ENCODE results near the gene HOXC5. TPM values are rescaled to one million over a fixed set of nuclear protein-coding genes. Genes with fewer than 3 reads are reported as not detected.
"Not testable (repeated sequence)": the region's sequence is repeated elsewhere in the genome, so short reads cannot be mapped to it uniquely, and the experiment has no call there.

The HOXC5 gene
- total RNA-seq, 1 donor from 2014 or later: not detected

DNA sequence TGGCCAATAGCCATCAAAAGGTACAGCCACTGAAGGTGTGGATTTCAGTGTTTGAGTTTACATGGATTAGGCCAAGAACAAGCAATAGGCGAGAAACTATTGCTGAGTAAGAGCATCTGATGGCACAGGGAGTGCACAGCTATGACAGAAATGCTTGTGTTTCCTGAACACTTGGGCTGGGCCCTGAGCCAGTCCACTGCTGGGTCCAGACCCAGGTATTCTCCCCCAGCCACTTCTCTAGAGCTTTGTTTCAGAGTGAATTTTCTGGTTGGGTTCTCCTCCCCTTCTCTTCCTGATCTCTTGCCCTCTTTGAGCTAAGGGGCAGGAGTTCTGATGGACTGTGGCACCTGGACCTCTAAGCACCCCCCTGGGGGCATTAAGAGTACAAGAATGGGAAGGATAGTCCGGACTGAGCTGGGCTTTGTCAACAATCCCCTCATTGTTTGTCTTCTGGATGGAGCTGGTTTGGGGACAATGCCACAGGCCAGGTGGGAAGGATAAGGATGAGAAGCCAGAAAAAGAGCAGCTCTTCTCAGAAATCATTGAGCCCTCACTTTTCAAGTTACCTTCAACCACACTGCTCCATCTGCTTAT lies 8.3 kb downstream of the HOXC5 start:
- H3K9me3 ChIP-seq (ENCODE audit: insufficient read depth, low read depth, low read length): peaks cover 3% of the 10 kb centered on the region
- H3K27ac Mint-ChIP-seq (ENCODE audit: unreplicated experiment): no peak overlapping the region
- no peaks in the 10 kb centered on the region for H4K20me1 ChIP-seq (ENCODE audit: insufficient read depth, low read length)
- H3K4me2 ChIP-seq (ENCODE audit: low read length): no peak overlapping the region
- no peaks in the 10 kb centered on the region for H3K79me2 ChIP-seq (ENCODE audit: insufficient read depth, low read length)
- H3K4me3 ChIP-seq (ENCODE audit: insufficient read depth, low read depth, low read length): no peak overlapping the region
- FAIRE-seq: no peak
- H3K36me3 ChIP-seq (ENCODE audit: insufficient read depth, low read length): no peaks in the 10 kb centered on the region
- peaks cover 2% of the 10 kb centered on the region for H3K36me3 Mint-ChIP-seq (ENCODE audit: low read depth, unreplicated experiment)
- peaks cover 77% of the 10 kb centered on the region for H3K27me3 ChIP-seq (ENCODE audit: insufficient read depth, low read length)
- H3K4me1 ChIP-seq (ENCODE audit: insufficient read depth, low read length): no peaks in the 10 kb centered on the region
- TF ChIP-seq, protein P1, sequence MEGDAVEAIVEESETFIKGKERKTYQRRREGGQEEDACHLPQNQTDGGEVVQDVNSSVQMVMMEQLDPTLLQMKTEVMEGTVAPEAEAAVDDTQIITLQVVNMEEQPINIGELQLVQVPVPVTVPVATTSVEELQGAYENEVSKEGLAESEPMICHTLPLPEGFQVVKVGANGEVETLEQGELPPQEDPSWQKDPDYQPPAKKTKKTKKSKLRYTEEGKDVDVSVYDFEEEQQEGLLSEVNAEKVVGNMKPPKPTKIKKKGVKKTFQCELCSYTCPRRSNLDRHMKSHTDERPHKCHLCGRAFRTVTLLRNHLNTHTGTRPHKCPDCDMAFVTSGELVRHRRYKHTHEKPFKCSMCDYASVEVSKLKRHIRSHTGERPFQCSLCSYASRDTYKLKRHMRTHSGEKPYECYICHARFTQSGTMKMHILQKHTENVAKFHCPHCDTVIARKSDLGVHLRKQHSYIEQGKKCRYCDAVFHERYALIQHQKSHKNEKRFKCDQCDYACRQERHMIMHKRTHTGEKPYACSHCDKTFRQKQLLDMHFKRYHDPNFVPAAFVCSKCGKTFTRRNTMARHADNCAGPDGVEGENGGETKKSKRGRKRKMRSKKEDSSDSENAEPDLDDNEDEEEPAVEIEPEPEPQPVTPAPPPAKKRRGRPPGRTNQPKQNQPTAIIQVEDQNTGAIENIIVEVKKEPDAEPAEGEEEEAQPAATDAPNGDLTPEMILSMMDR (IDR thresholded peaks at IDR 0.05; ENCODE audit: insufficient read depth, low read depth, low read length): no peak
- TF ChIP-seq EZH2 (IDR thresholded peaks at IDR 0.05; ENCODE audit: insufficient read depth, low read length): no peak
- H3K9me3 Mint-ChIP-seq (ENCODE audit: unreplicated experiment): peaks cover 15% of the 10 kb centered on the region
- no peak overlapping the region for H3K4me3 Mint-ChIP-seq (ENCODE audit: unreplicated experiment)
- no peaks in the 10 kb centered on the region for H3K4me1 Mint-ChIP-seq (ENCODE audit: low read depth, unreplicated experiment)
- H3K9ac ChIP-seq (ENCODE audit: low read length): no peak overlapping the region
- no peak overlapping the region for H3K27ac ChIP-seq (ENCODE audit: low read depth, low read length)
- no peak overlapping the region for H2AFZ ChIP-seq (ENCODE audit: low read depth, low read length)
- H3K27me3 Mint-ChIP-seq (ENCODE audit: low read depth, unreplicated experiment): peaks cover 99% of the 10 kb centered on the region
- DNase-seq (ENCODE audit: low read depth): no peak

DNA sequence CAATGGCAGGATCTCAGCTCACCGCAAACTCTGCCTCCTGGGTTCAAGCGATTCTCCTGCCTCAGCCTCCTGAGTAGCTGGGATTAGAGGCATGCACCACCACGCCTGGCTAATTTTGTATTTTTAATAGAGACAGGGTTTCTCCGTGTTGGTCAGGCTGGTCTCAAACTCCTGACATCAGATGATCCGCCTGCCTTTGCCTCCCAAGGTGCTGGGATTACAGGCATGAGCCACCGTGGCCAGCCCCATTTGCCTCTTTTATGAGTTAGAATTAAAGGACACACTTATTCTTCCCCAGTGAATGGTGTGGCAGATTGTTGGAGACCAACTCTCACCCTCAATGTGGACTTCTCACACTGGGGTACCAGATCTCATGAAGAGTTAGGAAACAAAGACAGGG lies 9.2 kb downstream of the HOXC5 start:
- not testable (repeated sequence) for H3K4me3 Mint-ChIP-seq (ENCODE audit: unreplicated experiment); H4K20me1 ChIP-seq (ENCODE audit: insufficient read depth, low read length)

DNA sequence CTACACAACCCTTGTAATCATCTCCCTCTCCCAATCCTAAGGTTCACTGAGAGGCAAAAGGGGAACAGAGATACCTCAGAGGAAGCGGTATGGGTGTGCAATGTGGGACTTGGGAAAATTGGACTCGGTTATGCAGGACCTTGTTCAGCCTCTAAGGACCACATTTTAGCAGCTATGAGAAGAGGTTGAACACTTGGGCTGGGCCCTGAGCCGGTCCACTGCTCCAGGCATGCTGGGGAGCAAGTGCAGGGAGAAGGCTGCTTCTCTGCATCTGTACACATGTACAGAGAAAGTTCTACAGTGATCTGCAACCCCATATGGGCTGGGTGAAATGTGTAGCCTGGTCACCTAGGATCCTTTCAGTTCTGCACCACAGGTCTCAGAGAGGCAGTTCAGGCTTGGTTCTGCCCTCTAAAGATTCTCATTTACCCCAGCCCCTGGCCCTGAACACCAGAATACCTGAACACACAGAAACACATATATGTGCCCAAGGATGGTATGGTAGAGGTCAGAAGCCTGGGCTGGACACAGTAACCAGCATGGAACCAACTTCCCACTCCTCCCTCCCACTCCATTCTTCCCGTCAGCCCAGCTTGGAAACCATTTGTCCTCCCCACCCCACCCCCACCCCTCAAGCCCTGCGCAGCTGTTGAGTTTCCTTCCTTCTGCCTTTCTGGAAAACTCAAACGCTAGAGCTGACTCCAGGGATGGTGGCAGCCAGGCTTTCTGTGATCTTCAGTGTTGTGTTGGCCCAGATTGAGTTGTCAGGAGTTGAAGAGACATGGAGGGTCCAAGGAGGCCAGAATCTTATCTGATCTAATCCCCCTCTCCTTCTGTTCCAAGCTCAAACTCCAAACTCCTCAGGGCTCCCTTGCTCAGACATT lies 10.4 kb downstream of the HOXC5 start:
- DNase-seq (ENCODE audit: low read depth): no peak
- Histone ChIP-seq H4K20me1 (ENCODE audit: insufficient read depth, low read length) (no peaks in the 10 kb centered on the region), H3K9me3 (ENCODE audit: insufficient read depth, low read depth, low read length) (peaks cover 3% of the 10 kb centered on the region), H3K4me2 (ENCODE audit: low read length) (no peak overlapping the region), H3K36me3 (ENCODE audit: insufficient read depth, low read length) (no peaks in the 10 kb centered on the region), H3K79me2 (ENCODE audit: insufficient read depth, low read length) (no peaks in the 10 kb centered on the region), H3K27ac (ENCODE audit: low read depth, low read length) (no peak overlapping the region), H3K4me3 (ENCODE audit: insufficient read depth, low read depth, low read length) (no peak overlapping the region), H3K27me3 (ENCODE audit: insufficient read depth, low read length) (peaks cover 93% of the 10 kb centered on the region), H2AFZ (ENCODE audit: low read depth, low read length) (no peak overlapping the region), H3K9ac (ENCODE audit: low read length) (no peak overlapping the region), H3K4me1 (ENCODE audit: insufficient read depth, low read length) (no peaks in the 10 kb centered on the region)
- Mint-ChIP-seq H3K4me3 (ENCODE audit: unreplicated experiment) (no peak overlapping the region), H3K36me3 (ENCODE audit: low read depth, unreplicated experiment) (peaks cover 2% of the 10 kb centered on the region), H3K27ac (ENCODE audit: unreplicated experiment) (no peak overlapping the region), H3K27me3 (ENCODE audit: low read depth, unreplicated experiment) (peaks cover 97% of the 10 kb centered on the region), H3K4me1 (ENCODE audit: low read depth, unreplicated experiment) (no peaks in the 10 kb centered on the region), H3K9me3 (ENCODE audit: unreplicated experiment) (peaks cover 14% of the 10 kb centered on the region)
- TF ChIP-seq, protein P1 (IDR thresholded peaks at IDR 0.05; ENCODE audit: insufficient read depth, low read depth, low read length): no peak
- TF ChIP-seq EZH2 (IDR thresholded peaks at IDR 0.05; ENCODE audit: insufficient read depth, low read length): no peak
- FAIRE-seq: no peak

More for the DNA sequence above, 9.2 kb downstream of the HOXC5 start:
- H3K27ac ChIP-seq (ENCODE audit: low read depth, low read length); H3K4me1 ChIP-seq (ENCODE audit: insufficient read depth, low read length); H3K36me3 ChIP-seq (ENCODE audit: insufficient read depth, low read length); H3K4me1 Mint-ChIP-seq (ENCODE audit: low read depth, unreplicated experiment); H2AFZ ChIP-seq (ENCODE audit: low read depth, low read length); DNase-seq (ENCODE audit: low read depth); H3K36me3 Mint-ChIP-seq (ENCODE audit: low read depth, unreplicated experiment); H3K9me3 ChIP-seq (ENCODE audit: insufficient read depth, low read depth, low read length); H3K27ac Mint-ChIP-seq (ENCODE audit: unreplicated experiment); H3K4me3 ChIP-seq (ENCODE audit: insufficient read depth, low read depth, low read length); H3K9ac ChIP-seq (ENCODE audit: low read length); H3K79me2 ChIP-seq (ENCODE audit: insufficient read depth, low read length); FAIRE-seq; H3K4me2 ChIP-seq (ENCODE audit: low read length): not testable (repeated sequence)
- H3K9me3 Mint-ChIP-seq (ENCODE audit: unreplicated experiment): peaks cover 15% of the 10 kb centered on the region
- H3K27me3 Mint-ChIP-seq (ENCODE audit: low read depth, unreplicated experiment): peaks cover 99% of the 10 kb centered on the region
- H3K27me3 ChIP-seq (ENCODE audit: insufficient read depth, low read length): peaks cover 84% of the 10 kb centered on the region
